OCI-LY3 (cell line): Measurements from ENCODE around the gene DDX31.

ENCODE experiments used
- CTCF ChIP-seq: fragments of 200-600, 300-600 bp; sonication (generic); IDR thresholded peaks from 2 replicates; pipeline ENCODE4 v1.5.1; 2014; ENCODE audit warnings: antibody characterized with exemption, low read length, low read depth
- EZH2phosphoT487 ChIP-seq: fragments of 200-600 bp; shearing (Covaris generic); IDR thresholded peaks from 2 replicates; pipeline ENCODE4 v1.6.1; 2018; ENCODE audit warnings: antibody characterized with exemption, mixed run types, low read depth

GRCh38 chr9:132711846-132712245 lies 42.1 kb upstream of the DDX31 start:
- TF ChIP-seq CTCF (no peak), EZH2phosphoT487 (no peak)
